ENCODE results near the gene AP1S2. TPM values are rescaled to one million over a fixed set of nuclear protein-coding genes. Genes with fewer than 3 reads are reported as not detected.

The AP1S2 gene
- total and polyA plus RNA-seq, 2 of the 8 experiments (the other 6 are each of a cell fraction or from before 2014, with no cell fraction given), result 88.2 to 237 TPM

- H2AK5ac ChIP-seq (ENCODE audit: low read depth, low read length), result no peak overlapping the region
- H4K5ac ChIP-seq (ENCODE audit: insufficient read length, low read depth, low read length), result no peak overlapping the region
- H3K23me2 ChIP-seq (ENCODE audit: low read depth, low read length), result no peaks in the 10 kb centered on the region
- H3K4me3 ChIP-seq (ENCODE audit: extremely low read depth in 1 of 4, insufficient read depth in 2 of 4, low read depth in 3 of 4, low read length in 4 of 4), result no peak overlapping the region
- peaks cover 0 to 67% (median 3%) of the 10 kb centered on the region in 4 experiments; a peak in 3 of 8 replicates for H3K36me3 ChIP-seq (ENCODE audit: control insufficient read depth in 2 of 4, insufficient read depth in 4 of 4, low read length in 3 of 4)
- no peak overlapping the region for H3K18ac ChIP-seq (ENCODE audit: extremely low read depth, low read length)
- no peak overlapping the region for H2BK120ac ChIP-seq (replicated peaks; ENCODE audit: low read depth, low read length)
- no peak for DNase-seq (ENCODE audit: low read depth in 1 of 2, low spot score in 2 of 2)
- H2AFZ ChIP-seq (ENCODE audit: low read length), result no peak overlapping the region
- H3K79me1 ChIP-seq (ENCODE audit: low read depth, low read length), result no peaks in the 10 kb centered on the region
- H3K23ac ChIP-seq (ENCODE audit: insufficient read length), result no peak overlapping the region
- ChIA-PET POLR2A (ENCODE audit: partially characterized antibody) (no interaction called here), CTCF (ENCODE audit: partially characterized antibody) (no interaction called here)
- no peak overlapping the region for H4K8ac ChIP-seq (ENCODE audit: extremely low read depth, insufficient read depth, low read length)
- H3K4me1 ChIP-seq (replicated peaks in 1 of 4; ENCODE audit: control insufficient read depth in 3 of 4, insufficient read depth in 4 of 4, low read length in 3 of 4), result peaks cover 0 to 2% (median 0%) of the 10 kb centered on the region in 4 experiments; a peak in 2 of 7 replicates
- no peak overlapping the region for H3K4me2 ChIP-seq (ENCODE audit: insufficient read depth in 1 of 2, low read depth in 2 of 2, low read length in 2 of 2)
- no peak for FAIRE-seq
- no peak overlapping the region for H2BK15ac ChIP-seq (ENCODE audit: low read length)
- H3K27ac ChIP-seq (ENCODE audit: low read depth, low read length), result no peak overlapping the region
- no peaks in the 10 kb centered on the region for H3K9me3 ChIP-seq (ENCODE audit: insufficient read depth in 2 of 2, low read depth in 1 of 2, low read length in 1 of 2)
- no peak overlapping the region for H3K56ac ChIP-seq (replicated peaks; ENCODE audit: insufficient read length, low read depth, low read length)
- H3K27me3 ChIP-seq (replicated peaks in 1 of 4; ENCODE audit: control insufficient read depth in 3 of 4, extremely low read depth in 1 of 4, insufficient read depth in 3 of 4, low read length in 3 of 4), result no peaks in the 10 kb centered on the region
- no peak overlapping the region for H4K91ac ChIP-seq (replicated peaks; ENCODE audit: insufficient read length, low read length)
- H3K79me2 ChIP-seq (ENCODE audit: control insufficient read depth in 1 of 2, insufficient read depth in 2 of 2, low read length in 2 of 2), result peaks cover 0 to 47% of the 10 kb centered on the region in 2 experiments; a peak in 2 of 4 replicates
- H2BK12ac ChIP-seq (ENCODE audit: low read depth, low read length), result no peak overlapping the region
- no peak overlapping the region for H2BK20ac ChIP-seq (ENCODE audit: low read length)
- H3K9ac ChIP-seq (replicated peaks in 1 of 4; ENCODE audit: extremely low read depth in 1 of 4, low read depth in 3 of 4, low read length in 3 of 4), result no peak overlapping the region
- WGBS, 2 experiments (ENCODE audit: extremely low coverage in 1 of 2, insufficient coverage in 1 of 2, insufficient read length in 1 of 2, insufficient replicate concordance in 2 of 2, low coverage in 1 of 2, low lambda C conversion rate in 2 of 2, missing lambda C conversion rate in 1 of 2), result 65% methylated on average over 3 of the region's 3 CpGs; no CpG with 5 or more reads in 1 of the 2 experiments
- H4K20me1 ChIP-seq (replicated peaks in 1 of 2; ENCODE audit: control insufficient read depth in 1 of 2, insufficient read depth in 2 of 2, low read length in 2 of 2), result peaks cover 0 to 2% of the 10 kb centered on the region in 2 experiments
- no peak overlapping the region for H3K14ac ChIP-seq (ENCODE audit: insufficient read length)
- no peak overlapping the region for H2BK5ac ChIP-seq (ENCODE audit: low read depth, low read length)
- H3K4ac ChIP-seq (replicated peaks; ENCODE audit: insufficient read length, low read depth, low read length), result no peak overlapping the region
- TF ChIP-seq GTF2F1 (IDR thresholded peaks at IDR 0.05; ENCODE audit: borderline replicate concordance, low read depth, low read length), result no peak
- no peak for TF ChIP-seq HDAC6 (IDR thresholded peaks at IDR 0.05; ENCODE audit: low read depth, low read length)
- no peak for TF ChIP-seq RNF2 (IDR thresholded peaks at IDR 0.05; ENCODE audit: borderline replicate concordance, low read depth, low read length, missing control alignments, poor library complexity, severe bottlenecking)
- TF ChIP-seq SP4 (IDR thresholded peaks at IDR 0.05; ENCODE audit: low read length), result no peak
- no peak for TF ChIP-seq KDM5A (IDR thresholded peaks at IDR 0.05; ENCODE audit: low read length)
- TF ChIP-seq CHD1 (IDR thresholded peaks at IDR 0.05; ENCODE audit: low read depth, low read length), result no peak
- no peak for TF ChIP-seq GABPA (IDR thresholded peaks at IDR 0.05; ENCODE audit: borderline replicate concordance, insufficient read depth, low read length)
- TF ChIP-seq USF2 (IDR thresholded peaks at IDR 0.05; ENCODE audit: low read length), result no peak
- TF ChIP-seq ZNF274 (IDR thresholded peaks at IDR 0.05; ENCODE audit: borderline replicate concordance, extremely low read depth, low read length), result no peak
- no peak for TF ChIP-seq EZH2 (IDR thresholded peaks at IDR 0.05; ENCODE audit: low read depth, low read length, severe bottlenecking)
- TF ChIP-seq TAF7 (optimal IDR thresholded peaks at IDR 0.05; ENCODE audit: borderline replicate concordance, low read depth, low read length), result no peak
- TF ChIP-seq RXRA (IDR thresholded peaks at IDR 0.05; ENCODE audit: insufficient read depth, low read depth, low read length), result no peak
- no peak for TF ChIP-seq CREB1 (IDR thresholded peaks at IDR 0.05)
- TF ChIP-seq CEBPB (IDR thresholded peaks at IDR 0.05; ENCODE audit: low read depth, low read length), result no peak
Observed at GRCh38 chrX:15834053-15834452, 20.6 kb downstream of the AP1S2 start.
